H1 (cell line): ENCODE measurements around the gene KSR2. TPM values are rescaled to one million over a fixed set of nuclear protein-coding genes. Genes with fewer than 3 reads are reported as not detected.

Experiments
- CTCF ChIA-PET: fragments of 300-600 bp; sonication (Branson Sonifier 250); formaldehyde crosslinking; loops from one replicate; lab custom pipeline; 2021; ENCODE audit not compliant: partially characterized antibody; lab: Charles Lee
- POLR2A ChIA-PET: fragments of 300-600 bp; sonication (Branson Sonifier 250); formaldehyde crosslinking; loops from one replicate; lab custom pipeline; 2021; ENCODE audit warnings: inconsistent platforms; ENCODE audit not compliant: partially characterized antibody; lab: Charles Lee
- DNase-seq, 2 experiments: peaks; one replicate each; pipeline versions ENCODE4 v3.0.0 to v3.0.0-alpha.2; 2010 to 2022; ENCODE audit warnings: low spot score in 2 of 2, low read depth in 1 of 2, mixed read lengths in 1 of 2
- FAIRE-seq: peaks from 2 replicates; lab custom pipeline; 2011; peaks lifted over from hg19 to GRCh38; lab: Jason Lieb, UNC
- H2AFZ ChIP-seq: 2 replicates; pipeline ENCODE4 v1.8.1; 2012; ENCODE audit warnings: low read length, inconsistent platforms
- H2AK5ac ChIP-seq: 2 replicates; pipeline ENCODE4 v1.6.1; 2013; ENCODE audit warnings: low read depth, low read length
- H2BK120ac ChIP-seq: replicated peaks from 2 replicates; pipeline ENCODE3; 2013; ENCODE audit warnings: low read depth, low read length, inconsistent platforms
- H2BK12ac ChIP-seq: 2 replicates; pipeline ENCODE4 v1.6.1; 2013; ENCODE audit warnings: low read depth, low read length
- H2BK15ac ChIP-seq: 2 replicates; pipeline ENCODE4 v1.6.1; 2013; ENCODE audit warnings: low read length
- H2BK20ac ChIP-seq: 2 replicates; pipeline ENCODE4 v1.6.1; 2013; ENCODE audit warnings: low read length
- H2BK5ac ChIP-seq: 2 replicates; pipeline ENCODE4 v1.6.1; 2013; ENCODE audit warnings: low read depth, low read length
- H3K14ac ChIP-seq: 2 replicates; pipeline ENCODE4 v1.6.1; 2013; ENCODE audit warnings: inconsistent platforms; ENCODE audit not compliant: insufficient read length
- H3K18ac ChIP-seq: 2 replicates; pipeline ENCODE4 v1.6.1; 2013; ENCODE audit warnings: low read length; ENCODE audit errors: extremely low read depth
- H3K23ac ChIP-seq: 2 replicates; pipeline ENCODE4 v1.6.1; 2013; ENCODE audit warnings: inconsistent platforms; ENCODE audit not compliant: insufficient read length
- H3K23me2 ChIP-seq: 2 replicates; pipeline ENCODE4 v1.6.1; 2013; ENCODE audit warnings: low read depth, low read length
- H3K27ac ChIP-seq: 2 replicates; pipeline ENCODE4 v1.6.1; 2011; ENCODE audit warnings: low read depth, low read length, inconsistent platforms
- H3K27me3 ChIP-seq, 4 experiments: replicated peaks in 1 of 4; 1 replicate in 1 of 4; 2 replicates in 3 of 4; pipeline versions ENCODE4 v1.6.1 to v1.8.1; 2011 to 2013; ENCODE audit warnings: low read length in 3 of 4, mild to moderate bottlenecking in 3 of 4, inconsistent platforms in 2 of 4, mixed read lengths in 2 of 4, moderate library complexity in 1 of 4; ENCODE audit not compliant: control insufficient read depth in 3 of 4, insufficient read depth in 3 of 4; ENCODE audit errors: extremely low read depth in 1 of 4
- H3K36me3 ChIP-seq, 4 experiments: 2 replicates each; pipeline versions ENCODE4 v1.6.1 to v1.8.1; 2011 to 2013; ENCODE audit warnings: mild to moderate bottlenecking in 4 of 4, low read length in 3 of 4, moderate library complexity in 2 of 4, control low read depth in 1 of 4, inconsistent platforms in 1 of 4; ENCODE audit not compliant: insufficient read depth in 4 of 4, control insufficient read depth in 2 of 4
- H3K4ac ChIP-seq: replicated peaks from 2 replicates; pipeline ENCODE3; 2013; ENCODE audit warnings: low read length, low read depth, mixed read lengths, inconsistent platforms; ENCODE audit not compliant: insufficient read length
- H3K4me1 ChIP-seq, 4 experiments: replicated peaks in 1 of 4; 1 replicate in 1 of 4; 2 replicates in 3 of 4; pipeline versions ENCODE4 v1.6.1 to v1.8.1; 2011 to 2013; ENCODE audit warnings: low read length in 3 of 4, inconsistent platforms in 2 of 4, mixed read lengths in 1 of 4; ENCODE audit not compliant: insufficient read depth in 4 of 4, control insufficient read depth in 3 of 4
- H3K4me2 ChIP-seq, 2 experiments: 2 replicates each; pipeline versions ENCODE4 v1.6.1 to v1.8.1; 2011 to 2013; ENCODE audit warnings: low read depth in 2 of 2, low read length in 2 of 2, control low read depth in 1 of 2, inconsistent platforms in 1 of 2, mild to moderate bottlenecking in 1 of 2; ENCODE audit not compliant: insufficient read depth in 1 of 2
- H3K4me3 ChIP-seq, 4 experiments: fragments of 200-600, 300-600 bp in 1 of 4; sonication (generic), shearing (Covaris generic), sonication (Bioruptor Twin) in 1 of 4; 2 replicates each; pipeline versions ENCODE4 v1.5.1 to v1.8.1; 2011 to 2016; ENCODE audit warnings: low read length in 4 of 4, low read depth in 3 of 4, control low read depth in 2 of 4, inconsistent platforms in 2 of 4, mild to moderate bottlenecking in 2 of 4, mixed read lengths in 1 of 4, moderate library complexity in 1 of 4; ENCODE audit not compliant: insufficient read depth in 2 of 4; ENCODE audit errors: extremely low read depth in 1 of 4
- H3K56ac ChIP-seq: replicated peaks from 2 replicates; pipeline ENCODE3; 2013; ENCODE audit warnings: low read depth, mild to moderate bottlenecking, mixed read lengths, low read length, inconsistent platforms; ENCODE audit not compliant: insufficient read length
- H3K79me1 ChIP-seq: 2 replicates; pipeline ENCODE4 v1.6.1; 2013; ENCODE audit warnings: low read depth, low read length, control low read depth
- H3K79me2 ChIP-seq, 2 experiments: 2 replicates each; pipeline versions ENCODE4 v1.6.1 to v1.8.1; 2012 to 2013; ENCODE audit warnings: low read length in 2 of 2, mild to moderate bottlenecking in 2 of 2, inconsistent platforms in 1 of 2; ENCODE audit not compliant: insufficient read depth in 2 of 2, control insufficient read depth in 1 of 2
- H3K9ac ChIP-seq, 4 experiments: replicated peaks in 1 of 4; 1 replicate in 1 of 4; 2 replicates in 3 of 4; pipeline versions ENCODE4 v1.6.1 to v1.8.1; 2011 to 2013; ENCODE audit warnings: low read depth in 3 of 4, low read length in 3 of 4, control low read depth in 2 of 4, mild to moderate bottlenecking in 2 of 4, moderate library complexity in 2 of 4, inconsistent platforms in 1 of 4; ENCODE audit errors: extremely low read depth in 1 of 4
- H3K9me3 ChIP-seq, 2 experiments: 2 replicates each; pipeline versions ENCODE4 v1.6.1 to v1.8.1; 2012 to 2013; ENCODE audit warnings: mild to moderate bottlenecking in 2 of 2, moderate library complexity in 2 of 2, control low read depth in 1 of 2, inconsistent platforms in 1 of 2, low read depth in 1 of 2, low read length in 1 of 2, mixed read lengths in 1 of 2; ENCODE audit not compliant: insufficient read depth in 2 of 2
- H4K20me1 ChIP-seq, 2 experiments: replicated peaks in 1 of 2; 2 replicates each; pipeline versions ENCODE3 to v1.8.1; 2011 to 2013; ENCODE audit warnings: inconsistent platforms in 2 of 2, low read length in 2 of 2, mild to moderate bottlenecking in 1 of 2; ENCODE audit not compliant: insufficient read depth in 2 of 2, control insufficient read depth in 1 of 2
- H4K5ac ChIP-seq: 2 replicates; pipeline ENCODE4 v1.6.1; 2013; ENCODE audit warnings: low read length, low read depth, mixed read lengths, inconsistent platforms; ENCODE audit not compliant: insufficient read length
- H4K8ac ChIP-seq: 2 replicates; pipeline ENCODE4 v1.8.0; 2013; ENCODE audit warnings: mild to moderate bottlenecking, moderate library complexity, low read length, inconsistent platforms; ENCODE audit not compliant: insufficient read depth; ENCODE audit errors: extremely low read depth
- H4K91ac ChIP-seq: replicated peaks from 2 replicates; pipeline ENCODE3; 2013; ENCODE audit warnings: low read length, mixed read lengths, inconsistent platforms; ENCODE audit not compliant: insufficient read length
- ATF2 ChIP-seq: IDR thresholded peaks from 2 replicates; pipeline ENCODE4 v1.6.1; 2012; ENCODE audit warnings: low read length, inconsistent platforms
- FOSL1 ChIP-seq: IDR thresholded peaks from 2 replicates; pipeline ENCODE4 v1.6.1; 2011; ENCODE audit warnings: mild to moderate bottlenecking, low read depth, low read length, moderate library complexity; ENCODE audit not compliant: insufficient read depth
- KDM1A ChIP-seq: fragments of 200-600, 300-600 bp; sonication (generic); IDR thresholded peaks from 2 replicates; pipeline ENCODE4 v1.7.1; 2016; ENCODE audit warnings: mild to moderate bottlenecking, low read length, borderline replicate concordance
- POU5F1 ChIP-seq: IDR thresholded peaks from 2 replicates; pipeline ENCODE4 v1.6.1; 2011; ENCODE audit warnings: low read depth, mild to moderate bottlenecking, low read length, moderate library complexity
- SP1 ChIP-seq: IDR thresholded peaks from 2 replicates; pipeline ENCODE4 v1.6.1; 2011; ENCODE audit warnings: low read depth, low read length
- WGBS, 2 experiments: shearing (Covaris generic) in 1 of 2; methylation state at CpG; one replicate each; pipeline versions ENCODE4 v1.1.6 to v1.1.7; 2013 to 2015; ENCODE audit warnings: low lambda C conversion rate in 2 of 2, mixed read lengths in 2 of 2, inconsistent platforms in 1 of 2, low coverage in 1 of 2, missing lambda C conversion rate in 1 of 2; ENCODE audit not compliant: insufficient replicate concordance in 2 of 2, insufficient coverage in 1 of 2, insufficient read length in 1 of 2; ENCODE audit errors: extremely low coverage in 1 of 2, missing lambda C conversion rate in 1 of 2; 5-methylcytosine and 5-hydroxymethylcytosine counted together
- polyA plus RNA-seq, 7 experiments: library from polyadenylated mRNA; depleted of rRNA in 3 of 7; stranded (reverse) in 5 of 7; unstranded in 2 of 7; fragments of >200 nt in 5 of 7; fragments of 200-250 nt in 2 of 7; gene quantifications; 1 replicate in 5 of 7; 2 replicates in 1 of 7; 4 replicates in 1 of 7; pipeline versions ENCODE4 v1.2.1 to v1.2.3, GENCODE V29; 2011 to 2013; ENCODE audit warnings: missing spikeins in 2 of 7, mixed read lengths in 2 of 7
- total RNA-seq: library from RNA; stranded (reverse); fragmentation: NEBNext Ultra II Directional; extraction: Animal tissue kit (Norgen Biotek cat#: 25700); gene quantifications from 2 replicates; pipeline ENCODE4 v1.2.1, GENCODE V29; 2021

Gene KSR2
- total and polyA plus RNA-seq, 2 of the 8 experiments (the other 6 are each of a cell fraction or from before 2014, with no cell fraction given), result 0.74 to 2.2 TPM

- H3K79me2 ChIP-seq, result no peaks in the 10 kb centered on the region
- H3K4me1 ChIP-seq, result peaks cover 0 to 5% (median 0%) of the 10 kb centered on the region in 4 experiments; a peak in 2 of 7 replicates
- H3K4ac ChIP-seq, result no peak overlapping the region
- H2BK15ac ChIP-seq, result no peak overlapping the region
- no peaks in the 10 kb centered on the region for H4K20me1 ChIP-seq
- no peak overlapping the region for H2AK5ac ChIP-seq
- TF ChIP-seq POU5F1 (no peak), SP1 (no peak), KDM1A (peak; percentile 78; the same call in 1 of the 2 replicates), ATF2 (no peak), FOSL1 (no peak)
- CTCF ChIA-PET, result interaction anchor here (1.5 kb wide), 1 partner anchor 34 kb away, joined by 3 read pairs; no protein-coding TSS in a partner anchor
- POLR2A ChIA-PET, result no interaction called here
- H2BK120ac ChIP-seq, result no peak overlapping the region
- no peak overlapping the region for H3K9ac ChIP-seq
- H2BK20ac ChIP-seq, result no peak overlapping the region
- no peaks in the 10 kb centered on the region for H3K9me3 ChIP-seq
- H3K79me1 ChIP-seq, result no peaks in the 10 kb centered on the region
- no peak overlapping the region for H4K91ac ChIP-seq
- no peak overlapping the region for H3K14ac ChIP-seq
- no peaks in the 10 kb centered on the region for H3K36me3 ChIP-seq
- H3K18ac ChIP-seq, result no peak overlapping the region
- no peak overlapping the region for H2BK12ac ChIP-seq
- no peak overlapping the region for H2AFZ ChIP-seq
- no peak overlapping the region for H3K4me2 ChIP-seq
- H4K8ac ChIP-seq, result no peak overlapping the region
- no peak for DNase-seq
- no peak overlapping the region for H3K56ac ChIP-seq
- 100% methylated on average over 2 of the region's 2 CpGs; no CpG with 5 or more reads in 1 of the 2 experiments for WGBS, 2 experiments
- no peaks in the 10 kb centered on the region for H3K27me3 ChIP-seq
- H3K4me3 ChIP-seq, result no peak overlapping the region
- no peaks in the 10 kb centered on the region for H3K23me2 ChIP-seq
- no peak overlapping the region for H3K27ac ChIP-seq
- no peak for FAIRE-seq
- H2BK5ac ChIP-seq, result no peak overlapping the region
- H3K23ac ChIP-seq, result no peak overlapping the region
- H4K5ac ChIP-seq, result no peak overlapping the region
Observed at GRCh38 chr12:117440384-117440783, 528.4 kb downstream of the KSR2 start.
